Thymus (tissue), 11 donors: ENCODE measurements around the gene SELP. TPM values are rescaled to one million over a fixed set of nuclear protein-coding genes. Genes with fewer than 3 reads are reported as not detected.

Source experiments
- DNase-seq, 9 donors: peaks; one replicate each; pipeline ENCODE4 v3.0.0-alpha.2; 2013; ENCODE audit warnings: low spot score in 9 of 9, low read depth in 6 of 9, missing footprints in 1 of 9
- H3K27ac ChIP-seq, 2 donors: one replicate each; pipeline ENCODE4 v1.5.1; 2013; ENCODE audit warnings: control low read depth in 1 of 2, low read depth in 1 of 2, low read length in 1 of 2, mild to moderate bottlenecking in 1 of 2, moderate library complexity in 1 of 2
- H3K27me3 ChIP-seq, 2 donors: one replicate each; pipeline ENCODE4 v1.5.1; 2013; ENCODE audit warnings: low read length in 1 of 2; ENCODE audit not compliant: control insufficient read depth in 2 of 2, insufficient read depth in 1 of 2
- H3K36me3 ChIP-seq, 2 donors: one replicate each; pipeline ENCODE4 v1.5.1; 2013; ENCODE audit warnings: low read length in 1 of 2, mild to moderate bottlenecking in 1 of 2, moderate library complexity in 1 of 2; ENCODE audit not compliant: control insufficient read depth in 2 of 2, insufficient read depth in 2 of 2
- H3K4me1 ChIP-seq, 2 donors: one replicate each; pipeline ENCODE4 v1.5.1; 2013; ENCODE audit warnings: low read length in 2 of 2; ENCODE audit not compliant: control insufficient read depth in 2 of 2, insufficient read depth in 2 of 2
- H3K4me3 ChIP-seq, 2 donors: one replicate each; pipeline ENCODE4 v1.5.1; 2013; ENCODE audit warnings: low read length in 2 of 2, control low read depth in 1 of 2, mild to moderate bottlenecking in 1 of 2
- H3K9me3 ChIP-seq, 2 donors: one replicate each; pipeline ENCODE4 v1.5.1; 2013; ENCODE audit warnings: low read length in 1 of 2, mild to moderate bottlenecking in 1 of 2; ENCODE audit not compliant: control insufficient read depth in 2 of 2, insufficient read depth in 1 of 2
- WGBS: extraction: QIAGEN DNeasy Blood & Tissue Kit; methylation state at CpG from one replicate; pipeline ENCODE4 v1.1.7; 2013; 5-methylcytosine and 5-hydroxymethylcytosine counted together
- polyA plus RNA-seq: library from polyadenylated mRNA; stranded (reverse); fragments of 200-250 nt; gene quantifications from one replicate; pipeline ENCODE4 v1.2.3, GENCODE V29; 2013
- total RNA-seq: library from RNA; stranded (reverse); fragments of 120-200 nt; gene quantifications from one replicate; pipeline ENCODE4 v1.2.4, GENCODE V29; 2013
- donor health status: healthy.

SELP gene
- total and polyA plus RNA-seq, 2 donors: 1.0 to 3.7 TPM

DNA sequence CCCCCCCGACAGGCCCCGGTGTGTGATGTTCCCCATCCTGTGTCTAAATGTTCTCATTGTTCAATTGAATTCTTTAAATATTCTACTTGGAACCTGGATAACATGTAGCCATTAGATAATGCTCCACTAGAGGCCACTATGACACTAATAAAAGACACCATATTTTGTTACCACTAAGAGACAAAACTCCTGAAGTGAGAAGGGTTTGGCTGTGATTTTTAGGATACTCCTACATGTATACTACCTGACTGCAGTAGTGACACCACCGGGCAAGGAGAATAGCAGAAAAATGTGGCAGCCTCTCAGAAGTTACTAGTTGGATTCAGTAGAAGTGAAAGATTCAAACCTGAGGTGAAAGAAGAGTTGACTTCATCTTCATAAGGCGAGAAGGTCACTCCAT lies 79.6 kb downstream of the SELP start:
- DNase-seq: peak in 5 of 9 donors; percentile 18 to 65 (median 27)
- no peaks in the 10 kb centered on the region for H3K4me1 ChIP-seq
- WGBS: 37% methylated on average over 4 of the region's 4 CpGs

DNA sequence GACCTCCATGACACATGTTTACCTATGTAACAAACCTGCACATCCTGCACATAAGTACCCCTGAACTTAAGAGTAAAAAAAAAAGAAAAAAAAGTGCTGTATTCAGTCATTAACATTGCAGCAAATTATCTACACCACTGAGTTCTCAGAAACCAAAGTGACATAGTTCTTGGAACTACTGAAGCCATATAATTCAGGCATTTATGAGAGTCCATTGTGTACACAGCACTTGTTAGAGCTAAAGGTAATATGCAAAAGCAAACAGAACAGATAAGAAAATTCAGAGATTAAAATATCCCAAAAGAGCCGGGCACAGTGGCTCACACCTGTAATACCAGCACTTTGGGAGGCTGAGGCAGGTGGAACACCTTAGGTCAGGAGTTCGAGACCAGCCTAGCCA lies 81.6 kb downstream of the SELP start:
- Histone ChIP-seq H3K4me3 (no peak overlapping the region), H3K9me3 (no peaks in the 10 kb centered on the region), H3K27me3 (no peaks in the 10 kb centered on the region), H3K4me1 (no peaks in the 10 kb centered on the region), H3K36me3 (no peaks in the 10 kb centered on the region), H3K27ac (no peak overlapping the region)
- DNase-seq: no peak
- 66% methylated on average over 2 of the region's 2 CpGs for WGBS

More for the DNA sequence above, 79.6 kb downstream of the SELP start:
- Histone ChIP-seq H3K4me3 (no peak overlapping the region), H3K27ac (no peak overlapping the region), H3K9me3 (no peaks in the 10 kb centered on the region), H3K27me3 (no peaks in the 10 kb centered on the region), H3K36me3 (no peaks in the 10 kb centered on the region)

DNA sequence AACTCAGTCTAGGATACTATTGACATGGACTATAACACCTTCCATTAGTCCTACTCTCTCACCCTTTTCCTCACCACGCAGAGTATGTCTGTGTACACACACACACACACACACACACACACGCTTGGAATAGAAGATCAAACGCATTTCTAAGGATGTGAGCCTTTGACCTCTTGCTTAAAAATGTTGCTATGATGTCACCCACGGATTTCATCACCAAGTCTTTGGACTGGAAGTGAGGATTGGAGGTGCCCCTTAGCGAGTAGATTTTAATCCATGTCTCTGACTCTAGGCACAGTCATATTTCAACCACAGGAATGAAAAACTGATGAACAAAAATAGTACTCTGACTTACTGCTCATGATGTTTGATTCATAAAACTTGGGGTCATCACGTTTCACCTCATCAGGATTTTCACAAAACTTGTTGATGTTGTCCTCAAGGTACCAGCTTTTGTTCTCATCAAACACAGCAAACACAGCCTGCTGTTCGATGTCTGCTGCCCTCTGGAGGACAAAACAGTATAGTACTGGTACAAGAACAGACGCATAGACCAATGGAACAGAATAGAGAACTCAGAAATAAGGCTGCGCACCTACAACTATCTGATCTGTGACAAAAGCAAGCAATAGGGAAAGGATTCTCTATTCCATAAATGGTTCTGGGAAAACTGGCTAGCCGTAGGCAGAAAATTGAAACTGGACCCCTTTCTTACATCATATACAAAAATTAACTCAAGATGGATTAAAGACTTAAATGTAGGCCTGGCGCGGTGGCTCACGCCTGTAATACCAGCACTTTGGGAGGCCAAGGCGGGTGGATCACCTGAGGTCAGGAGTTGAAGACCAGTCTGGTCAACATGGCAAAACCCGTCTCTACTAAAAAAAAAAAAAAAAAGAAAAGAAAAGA lies 83.6 kb downstream of the SELP start:
- WGBS: 69% methylated on average over 15 of the region's 15 CpGs
- no peak overlapping the region for H3K4me3 ChIP-seq
- no peaks in the 10 kb centered on the region for H3K9me3 ChIP-seq
- no peak overlapping the region for H3K27ac ChIP-seq
- no peaks in the 10 kb centered on the region for H3K4me1 ChIP-seq
- no peaks in the 10 kb centered on the region for H3K36me3 ChIP-seq
- no peaks in the 10 kb centered on the region for H3K27me3 ChIP-seq
- DNase-seq: peak; percentile 54 to 88 (median 72)

DNA sequence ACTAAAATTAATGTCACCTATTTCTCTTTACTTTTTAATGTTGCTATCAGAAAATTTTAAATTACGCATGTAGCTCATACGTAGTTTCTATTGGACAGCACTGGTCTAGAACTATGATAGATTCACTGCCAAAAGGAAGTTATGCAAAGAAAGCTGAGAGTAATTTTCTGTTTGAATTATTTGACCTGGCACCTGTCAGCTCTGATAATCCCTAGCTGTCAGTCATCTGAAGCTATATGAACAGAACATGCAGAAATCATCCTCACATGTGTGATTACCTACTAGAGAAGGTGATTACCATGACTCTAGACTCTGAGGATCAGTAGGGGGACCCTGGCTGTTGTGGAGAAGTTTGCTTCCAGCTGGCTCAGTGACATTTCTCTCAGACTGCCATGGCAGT lies 84.5 kb downstream of the SELP start:
- Histone ChIP-seq H3K36me3 (no peaks in the 10 kb centered on the region), H3K4me3 (no peak overlapping the region), H3K9me3 (no peaks in the 10 kb centered on the region), H3K27me3 (no peaks in the 10 kb centered on the region), H3K27ac (no peak overlapping the region), H3K4me1 (no peaks in the 10 kb centered on the region)
- over 99% methylated on average over 2 of the region's 2 CpGs for WGBS
- DNase-seq: no peak

DNA sequence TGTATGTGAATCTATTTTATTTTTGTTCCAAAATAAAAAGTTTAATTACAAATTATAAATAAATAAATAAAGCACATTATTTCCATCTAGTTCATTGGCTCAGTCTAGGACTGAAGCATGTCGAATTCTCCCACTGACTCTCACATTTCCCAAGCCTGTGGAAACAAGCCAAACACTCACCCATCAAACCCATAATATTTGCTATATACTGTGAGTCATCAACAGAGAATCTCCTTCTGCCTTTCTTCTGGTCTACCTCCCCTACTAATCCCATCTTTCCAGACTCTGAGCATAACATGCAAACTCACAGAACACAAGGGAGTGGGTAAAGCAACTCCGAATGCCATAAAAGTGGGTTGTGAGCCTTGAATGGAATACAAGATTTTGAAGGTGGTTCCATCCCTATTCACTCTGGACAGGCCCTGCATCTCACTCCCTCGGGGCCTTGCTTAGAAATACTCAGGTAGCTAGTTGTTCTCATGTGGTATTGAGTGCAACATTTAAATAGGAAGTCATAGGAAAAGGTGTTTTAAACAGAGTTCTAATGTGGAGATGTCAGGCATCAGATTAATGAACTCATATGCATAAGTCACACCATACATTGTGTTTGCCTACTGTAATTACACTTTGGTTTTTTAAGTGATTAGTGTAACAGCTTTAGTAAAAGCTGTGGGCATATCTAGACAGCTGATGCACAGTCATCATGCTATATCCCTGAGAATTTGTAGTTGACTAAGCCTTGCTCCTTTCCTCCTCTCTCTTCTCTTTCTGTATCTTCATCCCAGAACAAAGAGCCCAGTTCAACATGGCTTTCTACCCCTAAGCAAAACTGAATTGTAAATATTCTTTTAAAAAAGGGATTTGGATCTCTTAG lies 90.7 kb downstream of the SELP start:
- no peak for DNase-seq
- Histone ChIP-seq H3K4me1 (no peaks in the 10 kb centered on the region), H3K27ac (no peak overlapping the region), H3K27me3 (no peaks in the 10 kb centered on the region), H3K36me3 (no peaks in the 10 kb centered on the region), H3K4me3 (no peak overlapping the region), H3K9me3 (no peaks in the 10 kb centered on the region)
- 94% methylated on average over 3 of the region's 3 CpGs for WGBS

Other genes starting within 250 kb of the SELP start
- 0.47 TPM for gene CCDC181, start 202.7 kb downstream of the SELP start, total RNA-seq
- gene CCDC181, start 202.7 kb downstream of the SELP start, polyA plus RNA-seq: 0.68 TPM
- 4.6 TPM for gene SLC19A2, start 144.2 kb downstream of the SELP start, total RNA-seq
- gene SLC19A2, start 144.2 kb downstream of the SELP start, polyA plus RNA-seq: 22.7 TPM
- 0.85 TPM for gene F5, start 43.6 kb downstream of the SELP start, total RNA-seq
- 4.1 TPM for gene F5, start 43.6 kb downstream of the SELP start, polyA plus RNA-seq
- gene SELL, start 81.5 kb upstream of the SELP start, total RNA-seq: 136 TPM
- gene SELL, start 81.5 kb upstream of the SELP start, polyA plus RNA-seq: 73.0 TPM
- gene SELE, start 104.0 kb upstream of the SELP start, total RNA-seq: 2.8 TPM
- gene SELE, start 104.0 kb upstream of the SELP start, polyA plus RNA-seq: 1.5 TPM
- gene METTL18, start 164.8 kb upstream of the SELP start, total RNA-seq: 16.7 TPM
- gene METTL18, start 164.8 kb upstream of the SELP start, polyA plus RNA-seq: 24.6 TPM